HL-60/S4 treated with retinoic acid at 250 ng/mL for 4 days and 3 days (cell line): ENCODE results near the gene KANSL1.
"Not testable (repeated sequence)": the region's sequence is repeated elsewhere in the genome, so short reads cannot be mapped to it uniquely, and the experiment has no call there.

ENCODE experiments used
- in situ Hi-C: fragments of 300-500 bp; cut with MboI; formaldehyde crosslinking; loops from 2 replicates; pipeline ENCODE4 v1.7.0; 2022; ENCODE audit warnings: low sequenced_read_pairs

Gene KANSL1

DNA sequence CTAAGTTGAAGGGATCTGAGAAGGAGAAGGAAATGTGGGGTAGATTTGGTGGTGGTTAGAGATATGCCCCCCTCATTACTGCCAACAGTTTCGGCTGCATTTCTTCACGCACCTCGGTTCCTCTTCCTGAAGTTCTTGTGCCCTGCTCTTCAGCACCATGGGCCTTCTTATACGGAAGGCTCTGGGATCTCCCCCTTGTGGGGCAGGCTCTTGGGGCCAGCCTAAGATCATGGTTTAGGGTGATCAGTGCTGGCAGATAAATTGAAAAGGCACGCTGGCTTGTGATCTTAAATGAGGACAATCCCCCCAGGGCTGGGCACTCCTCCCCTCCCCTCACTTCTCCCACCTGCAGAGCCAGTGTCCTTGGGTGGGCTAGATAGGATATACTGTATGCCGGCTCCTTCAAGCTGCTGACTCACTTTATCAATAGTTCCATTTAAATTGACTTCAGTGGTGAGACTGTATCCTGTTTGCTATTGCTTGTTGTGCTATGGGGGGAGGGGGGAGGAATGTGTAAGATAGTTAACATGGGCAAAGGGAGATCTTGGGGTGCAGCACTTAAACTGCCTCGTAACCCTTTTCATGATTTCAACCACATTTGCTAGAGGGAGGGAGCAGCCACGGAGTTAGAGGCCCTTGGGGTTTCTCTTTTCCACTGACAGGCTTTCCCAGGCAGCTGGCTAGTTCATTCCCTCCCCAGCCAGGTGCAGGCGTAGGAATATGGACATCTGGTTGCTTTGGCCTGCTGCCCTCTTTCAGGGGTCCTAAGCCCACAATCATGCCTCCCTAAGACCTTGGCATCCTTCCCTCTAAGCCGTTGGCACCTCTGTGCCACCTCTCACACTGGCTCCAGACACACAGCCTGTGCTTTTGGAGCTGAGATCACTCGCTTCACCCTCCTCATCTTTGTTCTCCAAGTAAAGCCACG is 165.9 kb downstream of the KANSL1 start:
- in situ Hi-C loops = no loop called here

DNA sequence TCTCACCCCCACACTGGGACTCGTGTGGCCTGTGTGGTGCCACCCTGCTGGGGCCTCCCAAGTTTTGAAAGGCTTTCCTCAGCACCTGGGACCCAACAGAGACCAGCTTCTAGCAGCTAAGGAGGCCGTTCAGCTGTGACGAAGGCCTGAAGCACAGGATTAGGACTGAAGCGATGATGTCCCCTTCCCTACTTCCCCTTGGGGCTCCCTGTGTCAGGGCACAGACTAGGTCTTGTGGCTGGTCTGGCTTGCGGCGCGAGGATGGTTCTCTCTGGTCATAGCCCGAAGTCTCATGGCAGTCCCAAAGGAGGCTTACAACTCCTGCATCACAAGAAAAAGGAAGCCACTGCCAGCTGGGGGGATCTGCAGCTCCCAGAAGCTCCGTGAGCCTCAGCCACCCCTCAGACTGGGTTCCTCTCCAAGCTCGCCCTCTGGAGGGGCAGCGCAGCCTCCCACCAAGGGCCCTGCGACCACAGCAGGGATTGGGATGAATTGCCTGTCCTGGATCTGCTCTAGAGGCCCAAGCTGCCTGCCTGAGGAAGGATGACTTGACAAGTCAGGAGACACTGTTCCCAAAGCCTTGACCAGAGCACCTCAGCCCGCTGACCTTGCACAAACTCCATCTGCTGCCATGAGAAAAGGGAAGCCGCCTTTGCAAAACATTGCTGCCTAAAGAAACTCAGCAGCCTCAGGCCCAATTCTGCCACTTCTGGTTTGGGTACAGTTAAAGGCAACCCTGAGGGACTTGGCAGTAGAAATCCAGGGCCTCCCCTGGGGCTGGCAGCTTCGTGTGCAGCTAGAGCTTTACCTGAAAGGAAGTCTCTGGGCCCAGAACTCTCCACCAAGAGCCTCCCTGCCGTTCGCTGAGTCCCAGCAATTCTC is 166.8 kb downstream of the KANSL1 start:
- in situ Hi-C loops = no loop called here

DNA sequence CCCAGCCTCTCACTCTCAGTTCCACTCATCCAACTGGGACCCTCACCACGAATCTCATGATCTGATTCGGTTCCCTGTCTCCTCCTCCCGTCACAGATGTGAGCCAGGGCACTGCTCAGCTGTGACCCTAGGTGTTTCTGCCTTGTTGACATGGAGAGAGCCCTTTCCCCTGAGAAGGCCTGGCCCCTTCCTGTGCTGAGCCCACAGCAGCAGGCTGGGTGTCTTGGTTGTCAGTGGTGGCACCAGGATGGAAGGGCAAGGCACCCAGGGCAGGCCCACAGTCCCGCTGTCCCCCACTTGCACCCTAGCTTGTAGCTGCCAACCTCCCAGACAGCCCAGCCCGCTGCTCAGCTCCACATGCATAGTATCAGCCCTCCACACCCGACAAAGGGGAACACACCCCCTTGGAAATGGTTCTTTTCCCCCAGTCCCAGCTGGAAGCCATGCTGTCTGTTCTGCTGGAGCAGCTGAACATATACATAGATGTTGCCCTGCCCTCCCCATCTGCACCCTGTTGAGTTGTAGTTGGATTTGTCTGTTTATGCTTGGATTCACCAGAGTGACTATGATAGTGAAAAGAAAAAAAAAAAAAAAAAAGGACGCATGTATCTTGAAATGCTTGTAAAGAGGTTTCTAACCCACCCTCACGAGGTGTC is 167.6 kb downstream of the KANSL1 start:
- in situ Hi-C loops = no loop called here

DNA sequence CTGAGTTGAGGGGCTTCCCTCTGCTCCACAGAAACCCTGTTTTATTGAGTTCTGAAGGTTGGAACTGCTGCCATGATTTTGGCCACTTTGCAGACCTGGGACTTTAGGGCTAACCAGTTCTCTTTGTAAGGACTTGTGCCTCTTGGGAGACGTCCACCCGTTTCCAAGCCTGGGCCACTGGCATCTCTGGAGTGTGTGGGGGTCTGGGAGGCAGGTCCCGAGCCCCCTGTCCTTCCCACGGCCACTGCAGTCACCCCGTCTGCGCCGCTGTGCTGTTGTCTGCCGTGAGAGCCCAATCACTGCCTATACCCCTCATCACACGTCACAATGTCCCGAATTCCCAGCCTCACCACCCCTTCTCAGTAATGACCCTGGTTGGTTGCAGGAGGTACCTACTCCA is 168.2 kb downstream of the KANSL1 start:
- in situ Hi-C loops = no loop called here

DNA sequence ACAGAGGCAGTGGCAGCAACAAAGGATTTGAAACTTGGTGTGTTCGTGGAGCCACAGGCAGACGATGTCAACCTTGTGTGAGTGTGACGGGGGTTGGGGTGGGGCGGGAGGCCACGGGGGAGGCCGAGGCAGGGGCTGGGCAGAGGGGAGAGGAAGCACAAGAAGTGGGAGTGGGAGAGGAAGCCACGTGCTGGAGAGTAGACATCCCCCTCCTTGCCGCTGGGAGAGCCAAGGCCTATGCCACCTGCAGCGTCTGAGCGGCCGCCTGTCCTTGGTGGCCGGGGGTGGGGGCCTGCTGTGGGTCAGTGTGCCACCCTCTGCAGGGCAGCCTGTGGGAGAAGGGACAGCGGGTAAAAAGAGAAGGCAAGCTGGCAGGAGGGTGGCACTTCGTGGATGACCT is 168.6 kb downstream of the KANSL1 start:
- in situ Hi-C loops = no loop called here

DNA sequence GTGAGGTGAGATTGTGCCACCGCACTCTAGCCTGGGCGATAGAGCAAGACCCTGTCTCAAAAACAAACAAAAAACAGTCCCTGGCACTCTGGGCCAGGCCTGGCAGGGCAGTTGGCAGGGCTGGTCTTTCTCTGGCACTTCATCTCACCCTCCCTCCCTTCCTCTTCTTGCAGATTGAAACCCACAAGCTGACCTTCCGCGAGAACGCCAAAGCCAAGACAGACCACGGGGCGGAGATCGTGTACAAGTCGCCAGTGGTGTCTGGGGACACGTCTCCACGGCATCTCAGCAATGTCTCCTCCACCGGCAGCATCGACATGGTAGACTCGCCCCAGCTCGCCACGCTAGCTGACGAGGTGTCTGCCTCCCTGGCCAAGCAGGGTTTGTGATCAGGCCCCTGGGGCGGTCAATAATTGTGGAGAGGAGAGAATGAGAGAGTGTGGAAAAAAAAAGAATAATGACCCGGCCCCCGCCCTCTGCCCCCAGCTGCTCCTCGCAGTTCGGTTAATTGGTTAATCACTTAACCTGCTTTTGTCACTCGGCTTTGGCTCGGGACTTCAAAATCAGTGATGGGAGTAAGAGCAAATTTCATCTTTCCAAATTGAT is 169.3 kb downstream of the KANSL1 start:
- in situ Hi-C loops = no loop called here

DNA sequence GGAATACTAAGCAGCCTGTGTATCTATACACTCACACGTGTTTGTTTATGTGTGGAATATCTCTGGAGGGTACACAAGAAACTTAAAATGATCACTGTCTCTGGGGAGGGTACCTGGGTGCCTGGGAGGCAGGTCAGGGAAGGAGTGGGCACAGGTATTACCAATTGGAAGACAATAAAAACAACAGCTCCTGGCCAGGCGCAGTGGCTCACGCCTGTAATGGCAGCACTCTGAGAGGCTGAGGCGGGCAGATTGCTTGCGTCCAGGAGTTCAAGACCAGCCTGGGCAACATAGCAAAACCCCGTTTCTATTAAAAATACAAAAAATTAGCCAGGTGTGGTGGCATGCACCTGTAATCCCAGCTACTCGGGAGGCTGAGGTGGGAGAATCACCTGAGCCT is 169.9 kb downstream of the KANSL1 start:
- in situ Hi-C loops = not testable (repeated sequence)

DNA sequence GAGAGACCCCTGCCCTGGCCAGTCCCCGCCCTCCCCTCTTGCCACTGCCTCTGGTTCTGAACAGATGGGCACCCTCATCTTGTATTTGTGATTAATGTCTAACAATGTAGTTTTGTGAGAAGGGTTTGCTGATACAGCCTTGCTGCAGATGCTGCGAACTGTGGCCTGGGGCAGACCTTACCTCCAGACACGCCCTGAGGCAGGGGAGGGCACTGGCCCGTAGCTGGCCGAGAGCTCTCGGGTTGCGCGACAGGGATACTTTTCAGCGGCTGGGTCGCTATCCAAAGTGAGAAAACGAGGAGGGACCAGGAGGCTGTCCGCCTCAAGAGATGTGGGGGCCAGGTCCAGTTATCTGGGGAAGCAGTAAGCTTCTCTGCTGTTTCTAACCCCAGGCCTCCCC is 172.2 kb downstream of the KANSL1 start:
- in situ Hi-C loops = no loop called here

DNA sequence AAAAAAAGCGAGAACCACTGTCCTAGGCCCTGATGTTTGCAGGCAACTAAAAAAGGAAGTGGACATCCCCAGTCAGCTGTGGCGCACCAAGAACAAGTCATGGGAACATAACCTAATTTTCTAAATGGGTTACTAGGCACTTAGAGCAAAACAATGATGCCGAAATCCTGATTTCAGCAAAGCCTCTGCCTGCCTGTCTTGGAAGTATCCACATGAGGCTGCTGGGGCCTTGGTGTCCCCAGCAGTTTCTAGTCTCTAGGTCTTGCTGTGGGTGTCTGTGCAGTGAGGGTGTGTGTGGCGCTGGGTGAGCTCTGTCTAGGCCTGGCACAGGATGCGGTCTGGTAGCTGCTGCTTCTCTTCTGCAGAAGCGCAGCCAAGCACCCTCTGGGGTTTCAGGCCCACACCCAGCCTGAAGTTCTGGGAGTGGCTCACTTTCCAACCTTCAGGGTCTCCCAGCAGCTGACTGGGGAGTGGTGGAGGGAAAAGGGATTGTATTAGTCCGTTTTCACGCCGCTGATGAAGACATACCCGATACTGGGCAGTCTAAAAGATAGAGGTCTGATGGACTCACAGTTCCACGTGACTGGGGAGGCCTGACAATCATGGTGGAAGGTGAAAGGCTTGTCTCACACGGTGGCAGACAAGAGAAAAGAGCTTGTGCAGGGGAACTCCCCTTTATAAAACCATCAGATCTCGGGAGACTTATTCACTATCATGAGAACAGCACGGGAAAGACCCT is 173.0 kb downstream of the KANSL1 start:
- in situ Hi-C loops = no loop called here

DNA sequence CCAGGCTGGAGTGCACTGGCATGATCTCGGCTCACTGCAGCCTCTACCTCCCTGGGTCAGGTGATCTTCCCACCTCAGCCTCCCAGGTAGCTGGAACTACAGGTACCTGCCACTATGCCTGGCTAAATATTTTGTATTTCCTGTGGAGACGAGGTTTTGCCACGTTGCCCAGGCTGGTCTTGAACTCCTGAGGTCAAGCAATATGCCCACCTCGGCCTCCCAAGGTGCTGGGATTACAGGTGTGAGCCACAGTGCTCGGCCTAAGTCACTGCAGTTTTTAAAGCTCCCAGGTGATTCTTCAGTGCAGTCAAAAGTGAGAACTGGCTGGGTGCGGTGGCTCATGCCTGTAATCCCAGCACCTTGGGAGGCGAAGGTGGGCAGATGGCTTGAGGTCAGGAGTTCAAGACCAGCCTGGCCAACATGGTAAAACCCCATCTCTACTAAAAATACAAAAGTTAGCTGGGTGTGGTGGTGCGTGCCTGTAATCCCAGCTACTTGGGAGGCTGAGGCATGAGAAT is 173.8 kb downstream of the KANSL1 start:
- in situ Hi-C loops = not testable (repeated sequence)

DNA sequence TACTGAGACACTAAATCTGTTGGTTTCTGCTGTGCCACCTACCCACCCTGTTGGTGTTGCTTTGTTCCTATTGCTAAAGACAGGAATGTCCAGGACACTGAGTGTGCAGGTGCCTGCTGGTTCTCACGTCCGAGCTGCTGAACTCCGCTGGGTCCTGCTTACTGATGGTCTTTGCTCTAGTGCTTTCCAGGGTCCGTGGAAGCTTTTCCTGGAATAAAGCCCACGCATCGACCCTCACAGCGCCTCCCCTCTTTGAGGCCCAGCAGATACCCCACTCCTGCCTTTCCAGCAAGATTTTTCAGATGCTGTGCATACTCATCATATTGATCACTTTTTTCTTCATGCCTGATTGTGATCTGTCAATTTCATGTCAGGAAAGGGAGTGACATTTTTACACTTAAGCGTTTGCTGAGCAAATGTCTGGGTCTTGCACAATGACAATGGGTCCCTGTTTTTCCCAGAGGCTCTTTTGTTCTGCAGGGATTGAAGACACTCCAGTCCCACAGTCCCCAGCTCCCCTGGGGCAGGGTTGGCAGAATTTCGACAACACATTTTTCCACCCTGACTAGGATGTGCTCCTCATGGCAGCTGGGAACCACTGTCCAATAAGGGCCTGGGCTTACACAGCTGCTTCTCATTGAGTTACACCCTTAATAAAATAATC is 179.6 kb downstream of the KANSL1 start:
- in situ Hi-C loops = no loop called here

DNA sequence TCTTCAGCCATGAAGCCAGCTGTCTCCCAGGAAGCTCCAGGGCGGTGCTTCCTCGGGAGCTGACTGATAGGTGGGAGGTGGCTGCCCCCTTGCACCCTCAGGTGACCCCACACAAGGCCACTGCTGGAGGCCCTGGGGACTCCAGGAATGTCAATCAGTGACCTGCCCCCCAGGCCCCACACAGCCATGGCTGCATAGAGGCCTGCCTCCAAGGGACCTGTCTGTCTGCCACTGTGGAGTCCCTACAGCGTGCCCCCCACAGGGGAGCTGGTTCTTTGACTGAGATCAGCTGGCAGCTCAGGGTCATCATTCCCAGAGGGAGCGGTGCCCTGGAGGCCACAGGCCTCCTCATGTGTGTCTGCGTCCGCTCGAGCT is 180.1 kb downstream of the KANSL1 start:
- in situ Hi-C loops = no loop called here

DNA sequence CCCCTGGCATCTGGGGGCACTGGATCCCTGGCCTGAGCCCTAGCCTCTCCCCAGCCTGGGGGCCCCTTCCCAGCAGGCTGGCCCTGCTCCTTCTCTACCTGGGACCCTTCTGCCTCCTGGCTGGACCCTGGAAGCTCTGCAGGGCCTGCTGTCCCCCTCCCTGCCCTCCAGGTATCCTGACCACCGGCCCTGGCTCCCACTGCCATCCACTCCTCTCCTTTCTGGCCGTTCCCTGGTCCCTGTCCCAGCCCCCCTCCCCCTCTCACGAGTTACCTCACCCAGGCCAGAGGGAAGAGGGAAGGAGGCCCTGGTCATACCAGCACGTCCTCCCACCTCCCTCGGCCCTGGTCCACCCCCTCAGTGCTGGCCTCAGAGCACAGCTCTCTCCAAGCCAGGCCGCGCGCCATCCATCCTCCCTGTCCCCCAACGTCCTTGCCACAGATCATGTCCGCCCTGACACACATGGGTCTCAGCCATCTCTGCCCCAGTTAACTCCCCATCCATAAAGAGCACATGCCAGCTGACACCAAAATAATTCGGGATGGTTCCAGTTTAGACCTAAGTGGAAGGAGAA is 180.6 kb downstream of the KANSL1 start:
- in situ Hi-C loops = no loop called here

DNA sequence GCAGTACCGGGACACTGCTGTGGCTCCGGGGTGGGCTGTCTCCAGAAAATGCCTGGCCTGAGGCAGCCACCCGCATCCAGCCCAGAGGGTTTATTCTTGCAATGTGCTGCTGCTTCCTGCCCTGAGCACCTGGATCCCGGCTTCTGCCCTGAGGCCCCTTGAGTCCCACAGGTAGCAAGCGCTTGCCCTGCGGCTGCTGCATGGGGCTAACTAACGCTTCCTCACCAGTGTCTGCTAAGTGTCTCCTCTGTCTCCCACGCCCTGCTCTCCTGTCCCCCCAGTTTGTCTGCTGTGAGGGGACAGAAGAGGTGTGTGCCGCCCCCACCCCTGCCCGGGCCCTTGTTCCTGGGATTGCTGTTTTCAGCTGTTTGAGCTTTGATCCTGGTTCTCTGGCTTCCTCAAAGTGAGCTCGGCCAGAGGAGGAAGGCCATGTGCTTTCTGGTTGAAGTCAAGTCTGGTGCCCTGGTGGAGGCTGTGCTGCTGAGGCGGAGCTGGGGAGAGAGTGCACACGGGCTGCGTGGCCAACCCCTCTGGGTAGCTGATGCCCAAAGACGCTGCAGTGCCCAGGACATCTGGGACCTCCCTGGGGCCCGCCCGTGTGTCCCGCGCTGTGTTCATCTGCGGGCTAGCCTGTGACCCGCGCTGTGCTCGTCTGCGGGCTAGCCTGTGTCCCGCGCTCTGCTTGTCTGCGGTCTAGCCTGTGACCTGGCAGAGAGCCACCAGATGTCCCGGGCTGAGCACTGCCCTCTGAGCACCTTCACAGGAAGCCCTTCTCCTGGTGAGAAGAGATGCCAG is 181.3 kb downstream of the KANSL1 start:
- in situ Hi-C loops = no loop called here

DNA sequence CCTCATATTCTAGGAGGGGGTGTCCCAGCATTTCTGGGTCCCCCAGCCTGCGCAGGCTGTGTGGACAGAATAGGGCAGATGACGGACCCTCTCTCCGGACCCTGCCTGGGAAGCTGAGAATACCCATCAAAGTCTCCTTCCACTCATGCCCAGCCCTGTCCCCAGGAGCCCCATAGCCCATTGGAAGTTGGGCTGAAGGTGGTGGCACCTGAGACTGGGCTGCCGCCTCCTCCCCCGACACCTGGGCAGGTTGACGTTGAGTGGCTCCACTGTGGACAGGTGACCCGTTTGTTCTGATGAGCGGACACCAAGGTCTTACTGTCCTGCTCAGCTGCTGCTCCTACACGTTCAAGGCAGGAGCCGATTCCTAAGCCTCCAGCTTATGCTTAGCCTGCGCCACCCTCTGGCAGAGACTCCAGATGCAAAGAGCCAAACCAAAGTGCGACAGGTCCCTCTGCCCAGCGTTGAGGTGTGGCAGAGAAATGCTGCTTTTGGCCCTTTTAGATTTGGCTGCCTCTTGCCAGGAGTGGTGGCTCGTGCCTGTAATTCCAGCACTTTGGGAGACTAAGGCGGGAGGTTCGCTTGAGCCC is 182.5 kb downstream of the KANSL1 start:
- in situ Hi-C loops = no loop called here

DNA sequence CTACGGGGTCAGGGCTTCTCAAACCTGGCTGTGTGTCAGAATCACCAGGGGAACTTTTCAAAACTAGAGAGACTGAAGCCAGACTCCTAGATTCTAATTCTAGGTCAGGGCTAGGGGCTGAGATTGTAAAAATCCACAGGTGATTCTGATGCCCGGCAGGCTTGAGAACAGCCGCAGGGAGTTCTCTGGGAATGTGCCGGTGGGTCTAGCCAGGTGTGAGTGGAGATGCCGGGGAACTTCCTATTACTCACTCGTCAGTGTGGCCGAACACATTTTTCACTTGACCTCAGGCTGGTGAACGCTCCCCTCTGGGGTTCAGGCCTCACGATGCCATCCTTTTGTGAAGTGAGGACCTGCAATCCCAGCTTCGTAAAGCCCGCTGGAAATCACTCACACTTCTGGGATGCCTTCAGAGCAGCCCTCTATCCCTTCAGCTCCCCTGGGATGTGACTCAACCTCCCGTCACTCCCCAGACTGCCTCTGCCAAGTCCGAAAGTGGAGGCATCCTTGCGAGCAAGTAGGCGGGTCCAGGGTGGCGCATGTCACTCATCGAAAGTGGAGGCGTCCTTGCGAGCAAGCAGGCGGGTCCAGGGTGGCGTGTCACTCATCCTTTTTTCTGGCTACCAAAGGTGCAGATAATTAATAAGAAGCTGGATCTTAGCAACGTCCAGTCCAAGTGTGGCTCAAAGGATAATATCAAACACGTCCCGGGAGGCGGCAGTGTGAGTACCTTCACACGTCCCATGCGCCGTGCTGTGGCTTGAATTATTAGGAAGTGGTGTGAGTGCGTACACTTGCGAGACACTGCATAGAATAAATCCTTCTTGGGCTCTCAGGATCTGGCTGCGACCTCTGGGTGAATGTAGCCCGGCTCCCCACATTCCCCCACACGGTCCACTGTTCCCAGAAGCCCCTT is 183.3 kb downstream of the KANSL1 start:
- in situ Hi-C loops = no loop called here

DNA sequence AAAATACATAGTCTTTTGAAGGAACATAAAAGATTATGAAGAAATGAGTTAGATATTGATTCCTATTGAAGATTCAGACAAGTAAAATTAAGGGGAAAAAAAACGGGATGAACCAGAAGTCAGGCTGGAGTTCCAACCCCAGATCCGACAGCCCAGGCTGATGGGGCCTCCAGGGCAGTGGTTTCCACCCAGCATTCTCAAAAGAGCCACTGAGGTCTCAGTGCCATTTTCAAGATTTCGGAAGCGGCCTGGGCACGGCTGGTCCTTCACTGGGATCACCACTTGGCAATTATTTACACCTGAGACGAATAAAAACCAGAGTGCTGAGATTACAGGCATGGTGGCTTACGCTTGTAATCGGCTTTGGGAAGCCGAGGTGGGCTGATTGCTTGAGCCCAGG is 184.6 kb downstream of the KANSL1 start:
- in situ Hi-C loops = no loop called here
